NCI-H2081 (cell line): Measurements from ENCODE around the gene ZNF511.
"Not testable (repeated sequence)": the region's sequence is repeated elsewhere in the genome, so short reads cannot be mapped to it uniquely, and the experiment has no call there.

Source experiments
- DNase-seq, 2 experiments: peaks; one replicate each; lab custom pipeline; 2025; lab: John Stamatoyannopoulos, UW

ZNF511 gene

GRCh38 chr10:133314911-133315310, 6.2 kb downstream of the ZNF511 start:
- no peak for DNase-seq

- DNase-seq = no peak
Observed at GRCh38 chr10:133315847-133316246, 7.1 kb downstream of the ZNF511 start.

GRCh38 chr10:133316266-133316665, 7.6 kb downstream of the ZNF511 start:
- DNase-seq = no peak

- DNase-seq = no peak
Observed at GRCh38 chr10:133316732-133317131, 8.0 kb downstream of the ZNF511 start.

- peak; percentile 28 to 41 for DNase-seq
Observed at GRCh38 chr10:133318494-133319127, 9.9 kb downstream of the ZNF511 start.

GRCh38 chr10:133320852-133321422, 12.2 kb downstream of the ZNF511 start:
- DNase-seq = not testable (repeated sequence)

GRCh38 chr10:133322064-133322709, 13.5 kb downstream of the ZNF511 start:
- DNase-seq = not testable (repeated sequence)

GRCh38 chr10:133324198-133324792, 15.6 kb downstream of the ZNF511 start:
- peak in 1 of 2 experiments; percentile 13 for DNase-seq

- DNase-seq = no peak
Observed at GRCh38 chr10:133324857-133325260, 16.1 kb downstream of the ZNF511 start.

GRCh38 chr10:133325440-133326222, 16.9 kb downstream of the ZNF511 start:
- no peak for DNase-seq

GRCh38 chr10:133326223-133326551, 17.5 kb downstream of the ZNF511 start:
- DNase-seq = no peak

GRCh38 chr10:133326745-133327650, 18.3 kb downstream of the ZNF511 start:
- no peak for DNase-seq

GRCh38 chr10:133327651-133328357, 19.1 kb downstream of the ZNF511 start:
- no peak for DNase-seq

- DNase-seq = no peak
Observed at GRCh38 chr10:133328358-133329343, 19.9 kb downstream of the ZNF511 start.

GRCh38 chr10:133329491-133330202, 20.9 kb downstream of the ZNF511 start:
- DNase-seq = peak; percentile 67 to 69

- DNase-seq = no peak
Observed at GRCh38 chr10:133332936-133333699, 24.4 kb downstream of the ZNF511 start.

- DNase-seq = no peak
Observed at GRCh38 chr10:133334503-133335245, 26.0 kb downstream of the ZNF511 start.
